SK-N-DZ (cell line): ENCODE measurements around the gene ABI1.

Source experiments
- DNase-seq: peaks from one replicate; pipeline ENCODE4 v3.0.0-alpha.2; 2015; ENCODE audit warnings: low spot score

Gene ABI1

GRCh38 chr10:26855186-26855585 lies 5.6 kb downstream of the ABI1 start:
- no peak for DNase-seq

DNA sequence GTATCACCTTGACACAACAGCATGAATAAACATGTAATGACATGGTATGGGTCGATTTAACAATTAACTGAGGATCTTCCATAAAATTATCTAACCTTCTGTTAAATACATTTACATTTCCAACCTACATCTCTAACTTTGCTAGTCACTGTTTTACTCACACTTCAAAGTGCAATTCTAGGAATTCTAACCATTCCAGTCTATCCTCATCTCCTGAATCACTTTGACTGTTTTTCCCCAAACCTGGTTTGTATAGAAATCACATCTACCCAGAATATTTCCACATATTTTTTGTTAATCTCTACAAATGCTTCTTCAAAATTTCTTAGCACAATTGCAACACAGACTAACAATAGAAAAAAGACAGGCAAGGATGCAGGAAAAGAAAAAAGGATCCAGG lies 6.2 kb downstream of the ABI1 start:
- DNase-seq: no peak

GRCh38 chr10:26844396-26844975 lies 16.3 kb downstream of the ABI1 start:
- DNase-seq: no peak

DNA sequence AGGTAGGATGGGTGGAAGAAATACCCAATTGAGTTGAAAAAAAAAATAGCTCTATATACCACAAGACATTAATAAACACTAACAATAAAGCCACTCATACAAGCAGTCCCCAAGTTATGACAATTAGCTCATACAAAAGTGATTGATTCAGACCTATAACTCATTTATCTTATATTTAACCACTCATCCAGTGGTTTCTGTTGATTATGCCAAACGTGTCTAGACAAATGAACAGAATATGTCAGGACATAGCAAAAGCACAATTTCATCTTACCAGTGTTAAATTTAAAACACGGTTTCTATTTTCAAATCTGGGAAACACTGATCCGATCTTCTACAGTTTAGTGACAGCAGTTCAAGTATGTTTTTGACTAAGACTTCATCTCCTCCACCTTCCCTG lies 17.0 kb downstream of the ABI1 start:
- no peak for DNase-seq

DNA sequence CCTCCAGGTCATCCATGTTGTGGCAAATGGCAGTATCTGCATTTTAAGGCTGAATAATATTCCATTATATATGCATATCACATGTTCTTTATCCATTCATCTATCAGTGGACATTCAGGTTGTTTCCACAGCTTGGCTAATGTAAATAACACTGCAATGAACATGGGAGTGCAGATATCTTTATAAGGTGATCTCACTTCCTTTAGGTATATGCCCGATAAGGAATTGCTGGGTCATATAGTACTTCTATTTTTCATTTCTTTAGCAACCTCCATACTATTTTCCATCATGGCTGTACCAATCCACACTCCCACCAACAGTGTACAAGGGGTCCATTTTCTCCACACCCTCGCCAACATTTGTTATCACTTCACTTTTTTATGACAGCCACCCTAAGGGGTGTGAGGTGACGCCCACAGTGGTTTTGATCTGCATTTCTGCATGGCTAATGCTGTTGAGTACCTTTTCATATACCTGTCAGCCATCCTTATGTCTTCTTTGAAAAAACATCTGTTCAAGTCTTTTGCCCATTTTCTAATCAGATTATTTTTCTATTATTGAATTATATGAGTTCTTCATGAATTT lies 18.9 kb downstream of the ABI1 start:
- no peak for DNase-seq

DNA sequence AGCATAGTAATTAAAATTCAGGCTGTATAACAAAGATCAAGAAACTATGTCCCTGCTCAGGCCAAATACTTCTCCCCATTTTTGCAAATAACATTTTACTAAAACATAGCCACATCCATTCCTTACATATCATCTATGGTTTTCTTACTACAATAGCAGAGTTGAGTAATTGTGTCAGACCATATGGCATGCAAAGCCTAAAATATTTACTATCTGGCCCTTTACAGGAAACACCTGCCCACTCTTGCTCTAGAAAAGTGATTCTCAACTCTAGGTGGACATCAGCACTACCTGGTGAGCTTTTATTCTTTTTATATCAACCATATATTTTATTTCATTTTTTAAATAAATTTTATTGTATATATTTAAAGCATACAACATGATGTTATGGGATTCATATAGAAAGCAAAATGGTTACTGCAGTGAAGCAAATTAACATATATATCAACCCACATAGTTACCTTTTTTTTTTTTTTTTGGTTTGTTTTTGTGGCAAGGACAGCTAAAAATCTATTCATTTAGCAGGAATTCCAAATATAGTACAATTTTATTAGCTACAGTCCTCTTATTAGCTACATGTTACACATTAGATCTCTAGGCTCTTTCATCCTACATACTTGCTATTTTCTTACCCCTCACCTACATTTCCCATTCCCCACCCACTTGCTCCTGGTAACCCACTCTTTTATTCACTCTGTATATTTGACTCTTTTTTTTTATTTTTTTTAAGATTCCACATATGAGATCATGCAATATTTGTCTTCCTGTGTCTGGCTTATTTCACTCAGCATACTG lies 19.6 kb downstream of the ABI1 start:
- no peak for DNase-seq

- DNase-seq: no peak
Measured at GRCh38 chr10:26839966-26840627, 20.7 kb downstream of the ABI1 start.

GRCh38 chr10:26837139-26837538 lies 23.6 kb downstream of the ABI1 start:
- no peak for DNase-seq

DNA sequence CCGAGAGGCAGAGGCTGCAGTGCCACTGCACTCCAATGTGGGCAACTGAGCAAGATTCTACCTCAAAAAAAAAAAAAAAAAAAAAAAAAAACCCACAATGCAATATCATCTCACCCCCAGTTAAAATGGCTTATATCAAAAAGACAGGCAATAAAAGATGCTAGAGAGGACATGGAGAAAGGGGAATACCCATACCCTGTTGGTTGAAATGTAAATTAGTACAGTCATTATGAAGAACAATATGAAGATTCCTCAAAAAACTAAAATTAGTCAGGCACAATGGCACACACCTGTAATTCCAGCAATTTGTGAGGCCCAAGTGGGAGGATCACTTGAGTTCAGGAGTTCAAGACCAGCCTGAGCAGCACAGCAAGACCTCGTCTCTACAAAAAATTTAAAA lies 25.7 kb downstream of the ABI1 start:
- DNase-seq: no peak

DNA sequence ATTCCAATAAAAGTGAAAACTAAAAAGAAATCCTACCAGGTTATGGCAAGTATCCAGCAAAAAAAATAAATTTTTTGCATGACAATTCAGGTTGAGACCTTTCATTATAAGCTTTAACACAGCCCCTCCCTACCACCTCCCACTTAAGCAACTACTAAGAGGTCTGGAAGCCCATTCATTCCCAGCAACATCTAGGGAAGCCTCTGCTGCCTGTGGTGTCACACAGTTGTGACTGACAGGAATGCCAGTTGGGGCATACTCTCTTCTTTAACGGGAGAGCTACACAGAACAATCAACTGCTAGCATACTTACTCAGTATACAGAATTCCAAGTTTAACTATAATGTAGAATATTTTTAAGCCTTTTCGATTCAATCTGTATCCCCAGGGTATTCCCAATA lies 27.8 kb downstream of the ABI1 start:
- no peak for DNase-seq

- DNase-seq: no peak
Measured at GRCh38 chr10:26831936-26832335, 28.8 kb downstream of the ABI1 start.

DNA sequence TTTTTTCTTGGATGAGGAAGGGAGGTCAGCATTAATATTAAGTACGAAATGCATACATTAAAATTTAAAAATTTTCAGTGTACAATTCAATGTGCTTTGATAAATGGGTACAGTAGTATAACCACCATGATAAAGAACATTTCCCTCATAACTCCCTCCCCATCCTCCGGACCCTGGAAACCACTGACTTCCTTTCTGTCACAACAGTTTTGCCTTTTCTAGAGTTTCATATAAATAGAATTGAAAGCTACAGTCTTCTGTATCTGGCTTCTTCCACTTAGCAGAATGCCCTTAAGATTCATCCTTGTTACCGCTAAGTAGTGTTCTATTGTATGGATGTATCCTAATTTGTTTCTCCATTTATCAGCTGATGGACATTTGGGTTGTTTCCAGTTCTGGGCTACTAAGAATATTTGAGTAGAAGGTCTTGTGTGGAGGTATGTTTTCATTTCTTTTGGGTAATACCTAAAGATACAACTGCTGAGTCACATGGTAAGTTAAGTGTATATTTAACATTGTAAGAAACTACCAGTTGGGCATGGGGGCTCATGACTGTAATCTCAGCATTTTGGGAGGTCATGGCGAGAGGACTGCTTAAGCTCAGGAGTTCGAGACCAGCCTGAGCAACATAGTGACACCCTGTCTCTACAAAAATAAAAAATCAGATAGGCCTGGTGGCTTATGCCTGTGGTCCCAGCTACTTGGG lies 30.8 kb downstream of the ABI1 start:
- no peak for DNase-seq

DNA sequence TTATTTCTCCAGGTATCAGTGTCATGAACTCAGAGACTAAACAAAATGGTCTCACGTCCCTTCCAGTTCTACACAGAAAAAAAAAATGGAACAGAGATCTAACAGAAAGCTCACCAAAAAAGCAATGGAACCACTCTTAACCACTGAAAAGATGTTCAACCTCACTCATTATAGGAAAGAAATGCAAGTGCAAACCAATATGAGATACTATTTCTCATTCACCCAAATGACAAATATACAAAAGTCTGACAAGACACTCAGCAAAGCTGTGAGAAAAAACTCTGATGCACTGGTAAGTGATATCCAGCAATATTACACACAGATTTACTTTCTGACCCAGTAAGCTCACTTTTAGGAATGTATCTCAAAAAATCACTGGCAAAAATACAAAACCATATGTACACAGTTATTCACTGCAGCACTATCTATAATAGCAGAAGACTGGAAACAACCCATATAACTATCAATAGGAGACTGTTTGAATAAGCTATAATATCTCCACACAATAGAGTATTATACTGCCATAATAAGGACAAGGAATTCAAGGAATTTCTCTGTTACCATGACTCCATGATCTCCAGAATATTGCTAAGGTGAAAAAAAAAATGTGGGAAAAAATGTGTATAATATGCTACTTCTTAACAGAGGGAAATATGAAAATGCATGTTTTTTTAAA lies 36.6 kb downstream of the ABI1 start:
- no peak for DNase-seq

GRCh38 chr10:26821699-26822570 lies 38.8 kb downstream of the ABI1 start:
- no peak for DNase-seq

GRCh38 chr10:26815500-26815899 lies 45.3 kb downstream of the ABI1 start:
- DNase-seq: no peak

GRCh38 chr10:26810435-26811026 lies 50.2 kb downstream of the ABI1 start:
- no peak for DNase-seq

- DNase-seq: no peak
Measured at GRCh38 chr10:26809973-26810372, 50.8 kb downstream of the ABI1 start.

- DNase-seq: no peak
Measured at GRCh38 chr10:26807532-26807931, 53.2 kb downstream of the ABI1 start.

- DNase-seq: no peak
Measured at GRCh38 chr10:26806557-26806956, 54.2 kb downstream of the ABI1 start.
